ENCODE data around the gene ZNF566.
"Not testable (repeated sequence)": the region's sequence is repeated elsewhere in the genome, so short reads cannot be mapped to it uniquely, and the experiment has no call there.

Gene ZNF566

GRCh38 chr19:36489118-36489919, at the start of gene ZNF566:
Gene ZNF566, minus strand, starts transcription at chr19:36489561. Its CDS starts 13,004 bp downstream, at chr19:36476557.
- peak; percentile 95 for DNase-seq (ENCODE audit: low spot score)

GRCh38 chr19:36528921-36529518, 39.7 kb upstream of the ZNF566 start:
- DNase-seq (ENCODE audit: low spot score): no peak

- DNase-seq (ENCODE audit: low spot score): peak; percentile 98
These were observed 39.0 kb upstream of the ZNF566 start, which contains the start of gene ZNF260 for GRCh38 chr19:36528194-36528920. Gene ZNF260, minus strand, starts transcription at chr19:36528271. Its CDS starts 13,033 bp downstream, at chr19:36515238.

- no peak for DNase-seq (ENCODE audit: low spot score)
These were observed 38.5 kb upstream of the ZNF566 start for GRCh38 chr19:36527873-36528193.

GRCh38 chr19:36527341-36527740, 38.0 kb upstream of the ZNF566 start:
- DNase-seq (ENCODE audit: low spot score): peak; percentile 1

DNA sequence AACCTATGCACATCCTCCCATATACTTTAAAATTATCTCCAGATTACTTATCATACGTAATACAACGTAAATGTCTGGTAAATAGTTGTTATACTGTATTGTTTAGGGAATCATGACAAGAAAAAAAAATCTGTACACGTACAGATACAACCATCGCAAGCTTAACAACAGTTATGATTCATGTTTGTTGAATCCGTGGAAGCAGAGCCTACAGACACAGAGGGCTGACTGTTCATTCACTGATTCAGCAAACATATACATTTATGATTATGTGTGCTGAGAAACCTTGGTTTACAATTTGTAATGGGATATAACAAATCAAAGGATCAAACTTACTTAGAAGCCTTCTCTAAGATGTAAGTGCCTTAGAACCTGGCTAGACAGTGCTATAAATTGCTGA, 37.2 kb upstream of the ZNF566 start:
- DNase-seq (ENCODE audit: low spot score): no peak

GRCh38 chr19:36524617-36525016, 35.3 kb upstream of the ZNF566 start:
- DNase-seq (ENCODE audit: low spot score): no peak

GRCh38 chr19:36514012-36514612, 24.8 kb upstream of the ZNF566 start:
- DNase-seq (ENCODE audit: low spot score): no peak

DNA sequence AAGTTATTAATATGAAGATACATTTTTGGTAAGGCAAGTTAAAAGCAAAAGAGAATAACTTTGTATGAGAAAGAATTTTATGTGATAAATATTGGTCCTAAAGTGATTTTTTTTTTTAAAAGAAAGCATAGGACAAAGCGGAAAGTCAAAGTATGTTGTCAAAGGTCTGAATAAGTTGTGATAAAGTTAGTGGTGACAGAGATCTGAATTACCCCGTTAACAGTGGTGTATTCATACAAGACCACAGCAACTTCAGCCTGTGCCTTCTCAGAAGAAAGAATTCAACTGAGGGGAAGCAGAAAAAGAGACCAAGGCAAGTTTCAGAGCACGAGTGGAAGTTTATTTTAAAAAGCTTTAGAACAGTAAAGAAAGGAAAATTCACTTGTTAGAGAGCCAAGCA, 19.0 kb upstream of the ZNF566 start:
- no peak for DNase-seq (ENCODE audit: low spot score)

DNA sequence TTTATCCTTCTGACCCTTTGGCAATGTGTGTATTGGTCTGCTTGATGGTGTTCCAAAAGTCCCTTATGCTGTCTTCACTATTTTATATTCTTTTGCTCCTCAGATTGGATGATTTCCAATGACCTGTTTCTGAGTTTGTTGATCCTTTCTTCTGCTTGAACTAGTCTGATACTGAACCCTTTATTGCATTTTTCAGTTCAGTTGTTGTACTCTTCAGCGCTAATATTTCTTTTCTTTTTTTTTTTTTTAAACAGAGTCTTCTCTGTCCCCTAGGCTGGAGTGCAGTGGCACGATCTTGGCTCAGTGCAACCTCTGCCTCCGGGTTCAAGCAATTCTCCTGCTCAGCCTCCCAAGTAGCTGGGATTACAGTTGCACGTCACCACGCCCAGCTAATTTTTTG, 12.6 kb upstream of the ZNF566 start:
- DNase-seq (ENCODE audit: low spot score): no peak

- DNase-seq (ENCODE audit: low spot score): no peak
These were observed 7.6 kb upstream of the ZNF566 start for GRCh38 chr19:36497001-36497400.

- peak; percentile 50 for DNase-seq (ENCODE audit: low spot score)
These were observed 3.5 kb upstream of the ZNF566 start for GRCh38 chr19:36492689-36493453.

DNA sequence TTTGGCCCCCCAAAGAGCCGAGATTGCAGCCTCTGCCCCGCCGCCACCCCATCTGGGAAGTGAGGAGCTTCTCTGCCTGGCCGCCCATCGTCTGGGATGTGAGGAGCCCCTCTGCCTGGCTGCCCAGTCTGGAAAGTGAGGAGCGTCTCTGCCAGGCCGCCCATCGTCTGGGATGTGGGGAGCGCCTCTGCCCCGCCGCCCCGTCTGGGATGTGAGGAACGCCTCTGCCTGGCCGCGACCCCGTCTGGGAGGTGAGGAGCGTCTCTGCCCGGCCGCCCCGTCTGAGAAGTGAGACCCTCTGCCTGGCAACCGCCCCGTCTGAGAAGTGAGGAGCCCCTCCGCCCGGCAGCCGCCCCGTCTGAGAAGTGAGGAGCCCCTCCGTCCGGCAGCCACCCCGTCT, 1.5 kb upstream of the ZNF566 start:
- not testable (repeated sequence) for DNase-seq (ENCODE audit: low spot score)

GRCh38 chr19:36489920-36490415, 607 bp upstream of the ZNF566 start:
- DNase-seq (ENCODE audit: low spot score): no peak

DNA sequence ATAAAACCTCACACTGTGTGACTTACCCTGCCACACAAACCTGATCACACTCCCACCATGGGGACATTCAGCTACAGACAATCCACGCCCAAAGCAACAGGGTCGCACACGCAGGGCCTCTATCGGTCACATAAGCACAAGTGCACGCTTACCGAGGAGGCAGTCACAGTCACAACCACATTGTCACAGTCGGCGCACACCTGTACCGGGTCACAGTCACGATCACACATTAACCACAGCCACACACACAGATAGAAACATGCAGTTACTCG, 579 bp downstream of the ZNF566 start:
- no peak for DNase-seq (ENCODE audit: low spot score)

DNA sequence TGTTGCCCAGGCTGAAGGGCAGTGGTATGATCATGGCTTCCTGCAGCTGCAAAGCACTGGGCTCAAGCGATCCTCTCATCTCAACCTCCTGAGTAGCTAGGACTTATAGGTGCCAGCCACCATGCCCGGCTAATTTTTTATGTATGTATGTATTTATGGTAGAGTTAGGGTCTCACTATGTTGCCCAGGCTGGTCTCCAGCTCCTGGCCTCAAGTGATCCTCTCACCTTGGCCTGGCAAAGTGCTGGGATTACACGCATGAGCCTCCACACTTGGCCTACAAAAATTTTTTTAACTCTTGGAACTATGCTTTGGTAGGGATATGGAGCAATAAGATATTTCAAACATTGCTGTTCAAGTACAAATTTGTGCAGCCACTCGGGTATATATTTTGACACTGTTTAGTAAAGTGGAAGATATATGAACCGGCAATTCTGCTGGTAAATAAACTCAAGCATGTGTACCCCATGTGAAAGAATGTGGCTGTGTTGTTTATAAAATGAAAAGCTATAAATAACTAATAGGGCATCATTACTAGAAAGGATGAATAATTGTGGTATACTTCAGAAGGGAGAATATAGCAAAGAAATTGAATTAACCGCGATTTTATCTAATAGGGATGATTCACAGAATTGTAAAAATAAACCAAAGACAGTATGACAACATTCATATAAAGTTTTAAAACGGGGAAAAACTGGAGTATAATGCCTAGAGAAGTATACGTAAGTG, 1.1 kb downstream of the ZNF566 start:
- DNase-seq (ENCODE audit: low spot score): no peak

DNA sequence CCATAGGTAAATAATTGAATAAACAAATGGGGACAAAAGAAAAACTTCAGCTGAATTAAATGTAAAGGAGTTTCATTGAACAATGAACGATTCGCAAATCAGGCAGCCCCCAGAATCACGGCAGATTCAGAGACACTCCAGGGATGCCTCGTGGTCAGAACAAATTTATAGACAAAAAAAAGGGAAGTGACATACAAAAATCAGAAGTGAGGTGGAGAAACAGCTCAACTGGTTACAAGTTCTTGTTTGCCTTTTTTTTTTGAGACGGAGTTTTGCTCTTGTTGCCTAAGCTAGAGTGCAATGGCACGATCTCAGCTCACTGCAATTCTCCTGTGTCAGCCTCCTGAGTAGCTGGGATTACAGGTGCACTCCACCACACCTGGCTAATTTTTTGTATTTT, 5.7 kb downstream of the ZNF566 start:
- no peak for DNase-seq (ENCODE audit: low spot score)

DNA sequence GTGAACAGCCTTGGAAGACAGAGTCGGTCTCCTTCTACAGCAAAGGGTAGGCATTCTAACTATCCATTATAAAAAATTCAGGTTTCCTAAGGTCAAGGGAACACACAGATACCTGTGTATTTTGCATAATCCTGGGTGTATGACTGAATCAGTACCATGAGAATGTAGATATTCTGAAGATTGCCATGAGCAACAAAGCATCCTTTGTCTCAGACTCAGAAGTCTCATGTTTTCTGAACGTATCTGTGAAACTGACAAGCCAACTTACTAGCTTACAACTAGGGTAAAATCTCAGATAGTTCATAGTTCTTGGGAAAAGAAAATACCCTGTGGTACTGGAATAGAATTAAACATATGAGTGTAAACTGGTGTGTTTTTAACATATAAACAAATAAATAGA, 6.5 kb downstream of the ZNF566 start:
- DNase-seq (ENCODE audit: low spot score): no peak

- no peak for DNase-seq (ENCODE audit: low spot score)
These were observed 29.3 kb downstream of the ZNF566 start for GRCh38 chr19:36460046-36460445.

DNA sequence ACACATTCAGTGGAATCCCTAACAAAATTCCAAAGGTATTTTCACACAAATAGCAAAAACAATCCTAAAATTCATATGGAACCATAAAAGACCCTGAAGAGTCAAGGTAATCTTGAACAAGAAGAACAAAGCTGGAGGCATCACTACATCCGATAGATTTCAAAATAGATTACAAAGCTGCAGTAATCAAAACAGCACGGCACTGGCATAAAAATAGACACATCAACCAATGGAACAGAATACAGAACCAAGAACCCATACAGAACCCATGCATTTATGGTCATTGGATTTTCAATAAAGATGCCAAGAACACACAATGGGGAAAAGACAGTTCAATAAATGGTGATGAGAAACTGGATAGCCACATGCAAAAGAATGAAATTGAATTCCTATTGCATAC, 32.5 kb downstream of the ZNF566 start:
- DNase-seq (ENCODE audit: low spot score): no peak

DNA sequence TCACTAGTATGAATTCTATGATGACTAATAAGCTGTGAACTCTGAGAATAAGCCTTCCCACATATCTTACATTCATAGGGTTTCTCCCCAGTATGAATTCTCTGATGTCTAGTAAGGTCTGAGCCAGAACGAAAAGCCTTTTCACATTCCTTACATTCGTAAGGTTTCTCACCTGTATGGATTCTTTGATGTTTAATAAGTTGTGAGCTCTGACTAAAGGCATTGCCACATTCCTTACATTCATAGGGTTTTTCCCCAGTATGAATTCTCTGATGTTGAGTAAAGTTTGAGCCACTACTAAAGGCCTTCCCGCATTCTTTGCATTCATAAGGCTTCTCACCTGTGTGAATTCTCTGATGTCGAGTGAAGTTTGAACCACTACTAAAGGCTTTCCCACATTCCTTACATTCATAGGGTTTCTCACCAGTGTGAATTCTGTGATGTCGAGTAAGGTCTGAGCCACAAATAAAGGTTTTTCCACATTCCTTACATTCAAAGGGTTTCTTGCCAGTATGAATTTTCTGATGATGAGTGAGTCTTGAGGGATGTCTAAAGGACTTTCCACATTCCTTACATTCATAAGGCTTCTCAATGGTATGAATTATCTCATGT, 40.2 kb downstream of the ZNF566 start:
- no peak for DNase-seq (ENCODE audit: low spot score)
